Fibroblast of lung (primary cell): ENCODE measurements around the gene ZNF425.

ENCODE experiments used
- CTCF ChIP-seq, 2 donors: IDR thresholded peaks in 1 of 2; conservative IDR thresholded peaks in 1 of 2; 1 replicate in 1 of 2; 2 replicates in 1 of 2; pipeline ENCODE4 v1.5.1; 2011 to 2012; ENCODE audit warnings: low read length in 2 of 2, control low read depth in 1 of 2, inconsistent platforms in 1 of 2, low read depth in 1 of 2, mild to moderate bottlenecking in 1 of 2
- EZH2 ChIP-seq: IDR thresholded peaks from 2 replicates; pipeline ENCODE4 v1.5.1; 2012; ENCODE audit warnings: low read length, control low read depth, mild to moderate bottlenecking; ENCODE audit errors: missing control alignments

- no peak for TF ChIP-seq EZH2
- no peak for TF ChIP-seq CTCF (conservative IDR thresholded peaks at IDR 0.05 in 1 of 2, IDR thresholded peaks at IDR 0.05 in 1 of 2; ENCODE audit: low read depth in 1 of 2, low read length in 2 of 2)
These were observed 24.9 kb upstream of the ZNF425 start for GRCh38 chr7:149150981-149151380.
